Measurements from ENCODE around the gene PRKCH.
"Not testable (repeated sequence)": the region's sequence is repeated elsewhere in the genome, so short reads cannot be mapped to it uniquely, and the experiment has no call there.

The PRKCH gene

DNA sequence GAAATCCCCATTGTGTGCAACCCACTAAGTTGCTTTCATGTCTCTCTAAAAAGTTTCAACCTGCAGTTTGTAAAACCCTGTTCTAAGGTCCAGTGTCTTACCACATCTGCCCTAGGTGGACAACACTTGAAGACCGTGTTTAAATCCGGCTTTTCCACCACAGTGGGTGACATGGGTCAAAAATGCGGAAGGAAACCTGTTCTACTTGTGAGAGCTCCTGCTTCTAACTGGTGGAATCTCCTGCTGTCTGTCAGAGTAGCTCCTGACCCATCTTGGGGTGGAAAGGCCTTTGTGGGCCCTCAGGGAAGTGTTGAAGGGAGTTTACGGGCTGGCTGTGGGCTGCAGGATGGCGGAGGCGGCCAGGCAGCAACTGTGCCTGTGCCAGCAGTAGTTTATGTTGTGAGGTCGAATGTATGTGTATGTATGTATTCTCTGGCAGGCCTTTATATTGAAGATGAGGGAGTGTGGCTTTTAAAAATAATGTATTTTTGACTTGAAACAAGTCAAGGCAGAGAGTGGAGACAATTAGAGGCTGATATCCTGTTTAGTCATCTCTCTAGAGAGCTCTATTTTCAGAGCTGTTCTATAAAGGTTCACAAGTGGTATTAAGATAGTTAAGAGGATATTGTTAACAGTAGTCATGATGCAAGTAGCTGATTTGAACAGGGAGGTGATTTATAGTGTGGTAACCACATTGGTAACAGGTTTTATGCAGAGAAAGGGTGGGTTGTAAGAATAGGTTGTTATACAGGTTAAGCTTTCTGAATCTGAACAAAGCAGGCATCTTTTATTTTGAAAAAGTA, 67.0 kb downstream of the PRKCH start:
- no peak for FAIRE-seq

GRCh38 chr14:61388976-61389576, 67.7 kb downstream of the PRKCH start:
- DNase-seq (ENCODE audit: insufficient read length, low spot score) (no peak), FAIRE-seq (no peak)

More for the DNA sequence above, 67.0 kb downstream of the PRKCH start:
- no peak for DNase-seq (ENCODE audit: insufficient read length, low spot score)

DNA sequence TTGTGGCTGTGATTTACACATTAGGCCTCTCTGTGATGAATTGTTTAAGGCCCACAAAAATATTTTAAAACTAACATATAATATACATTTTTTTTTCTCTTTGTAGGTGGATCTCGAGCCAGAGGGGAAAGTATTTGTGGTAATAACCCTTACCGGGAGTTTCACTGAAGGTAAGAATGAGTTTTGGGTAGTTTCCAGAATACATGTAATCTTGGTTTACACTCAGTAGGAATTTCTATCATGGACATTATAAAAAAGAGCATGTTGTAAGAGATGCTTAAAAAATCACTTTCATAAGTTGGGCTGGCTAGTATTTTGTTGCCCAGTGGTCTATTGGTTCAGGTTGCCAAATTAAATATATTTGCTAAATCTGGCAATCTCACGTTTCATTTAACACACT, 69.7 kb downstream of the PRKCH start:
- FAIRE-seq (no peak), DNase-seq (ENCODE audit: insufficient read length, low spot score) (no peak)

DNA sequence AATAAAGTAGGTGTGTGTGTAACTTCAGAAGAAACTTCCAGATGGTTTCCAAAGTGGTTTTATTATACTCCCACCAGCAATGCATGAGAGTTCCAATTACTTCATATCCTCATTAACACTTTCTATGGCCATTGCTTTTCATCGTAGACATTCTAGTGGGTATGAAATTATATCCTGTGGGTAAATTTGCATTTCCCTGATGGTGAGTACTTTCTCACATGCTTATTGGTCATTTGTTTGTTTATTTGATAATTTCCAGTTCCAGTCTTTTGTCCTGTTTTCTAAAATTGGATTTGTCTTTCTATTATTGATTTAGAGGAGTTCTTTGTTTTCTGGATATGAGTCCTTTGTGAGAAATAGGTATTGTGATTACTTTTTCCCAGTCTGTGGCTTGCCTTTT, 70.9 kb downstream of the PRKCH start:
- DNase-seq (ENCODE audit: insufficient read length, low spot score) (no peak), FAIRE-seq (no peak)

DNA sequence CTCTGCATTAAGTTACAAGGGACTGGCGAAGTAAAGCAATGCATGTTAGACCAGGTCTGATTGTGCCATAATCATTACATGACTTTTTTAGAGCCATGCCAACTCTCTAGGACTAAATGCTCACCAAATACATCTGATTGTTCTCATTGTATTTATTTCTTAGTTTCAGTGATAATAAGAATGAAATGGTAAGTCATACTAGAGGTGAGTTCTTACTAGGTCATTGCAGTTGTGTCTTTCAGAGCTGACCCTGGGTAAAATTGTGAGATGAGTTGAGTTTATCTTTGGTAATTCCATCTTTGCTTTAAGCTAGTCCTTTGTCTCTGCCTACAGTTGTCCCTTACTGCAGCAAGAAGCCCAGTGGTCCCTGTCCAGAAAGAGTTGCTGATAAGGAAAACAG, 73.2 kb downstream of the PRKCH start:
- DNase-seq (ENCODE audit: insufficient read length, low spot score) = no peak
- FAIRE-seq = no peak

GRCh38 chr14:61395115-61395725, 73.8 kb downstream of the PRKCH start:
- DNase-seq (ENCODE audit: insufficient read length, low spot score) = no peak
- FAIRE-seq = no peak

GRCh38 chr14:61396279-61396678, 74.9 kb downstream of the PRKCH start:
- DNase-seq (ENCODE audit: insufficient read length, low spot score) (no peak), FAIRE-seq (no peak)

DNA sequence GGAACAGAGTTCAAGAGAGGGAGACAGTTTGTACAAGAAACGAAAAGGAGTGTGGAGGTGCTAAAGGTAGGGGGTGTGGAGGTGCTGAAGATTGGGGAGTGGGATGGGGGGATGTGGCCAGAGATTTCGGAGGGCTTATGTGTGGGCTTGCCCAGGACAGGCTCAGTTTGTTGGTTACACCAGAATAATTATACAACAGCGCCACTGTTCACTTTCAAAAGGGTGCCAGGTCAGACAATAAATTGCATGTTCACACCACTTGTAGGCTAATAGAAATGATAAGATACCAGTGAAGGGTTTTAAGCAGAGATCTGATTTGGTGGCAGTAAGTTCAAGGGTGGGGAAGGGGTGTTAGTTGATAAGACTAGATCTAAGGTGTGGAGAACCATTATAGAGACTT, 75.3 kb downstream of the PRKCH start:
- no peak for DNase-seq (ENCODE audit: insufficient read length, low spot score)
- FAIRE-seq = no peak

GRCh38 chr14:61397615-61398014, 76.2 kb downstream of the PRKCH start:
- FAIRE-seq = no peak
- no peak for DNase-seq (ENCODE audit: insufficient read length, low spot score)

- DNase-seq (ENCODE audit: insufficient read length, low spot score) (no peak), FAIRE-seq (no peak)
Observed at GRCh38 chr14:61398221-61398620, 76.8 kb downstream of the PRKCH start.

GRCh38 chr14:61399365-61399764, 78.0 kb downstream of the PRKCH start:
- DNase-seq (ENCODE audit: insufficient read length, low spot score) = no peak
- no peak for FAIRE-seq

- no peak for DNase-seq (ENCODE audit: insufficient read length, low spot score)
- no peak for FAIRE-seq
Observed at GRCh38 chr14:61401461-61401860, 80.1 kb downstream of the PRKCH start.

DNA sequence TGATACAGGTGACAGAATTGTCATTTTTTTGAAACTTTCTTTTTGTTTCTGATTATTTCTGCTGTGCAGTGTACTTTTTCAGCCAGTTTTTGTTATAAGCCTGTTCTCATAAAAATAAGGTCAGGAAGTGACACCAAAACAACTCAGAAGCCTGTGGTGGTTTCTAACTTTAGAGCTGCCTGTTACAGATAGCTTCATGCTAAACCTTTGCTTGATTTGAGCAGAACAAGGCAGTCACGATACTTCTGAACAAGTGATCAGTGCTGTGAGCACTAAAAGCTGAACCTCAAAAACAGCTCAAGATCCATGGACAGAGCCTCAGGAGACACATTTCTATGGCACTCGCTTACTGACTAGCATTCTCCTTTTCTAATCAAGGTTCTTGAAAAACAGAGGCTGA, 82.0 kb downstream of the PRKCH start:
- FAIRE-seq (no peak), DNase-seq (ENCODE audit: insufficient read length, low spot score) (no peak)

GRCh38 chr14:61404637-61405036, 83.3 kb downstream of the PRKCH start:
- FAIRE-seq = no peak

GRCh38 chr14:61406198-61406597, 84.8 kb downstream of the PRKCH start:
- DNase-seq (ENCODE audit: insufficient read length, low spot score) (no peak), FAIRE-seq (no peak)

More at GRCh38 chr14:61404637-61405036, 83.3 kb downstream of the PRKCH start:
- no peak for DNase-seq (ENCODE audit: insufficient read length, low spot score)

DNA sequence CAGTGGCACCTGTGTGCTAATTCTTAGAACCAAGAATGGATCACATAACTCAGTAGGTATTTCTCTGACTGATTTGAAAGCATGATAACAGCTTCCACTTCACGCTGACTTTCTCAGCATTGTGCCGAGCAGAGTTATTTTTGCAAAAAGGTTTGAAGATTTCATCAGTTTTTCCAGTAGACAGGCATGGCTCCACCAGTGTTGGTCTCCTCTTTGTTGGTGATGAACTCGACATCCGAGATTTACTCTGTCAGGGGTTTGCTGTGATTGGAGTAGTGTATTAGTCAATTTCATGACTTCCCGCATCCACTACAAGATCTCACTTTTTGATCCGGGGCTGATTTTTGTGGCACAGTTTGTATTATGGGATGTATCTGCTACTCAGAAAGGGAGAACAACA, 85.3 kb downstream of the PRKCH start:
- no peak for DNase-seq (ENCODE audit: insufficient read length, low spot score)
- no peak for FAIRE-seq

DNA sequence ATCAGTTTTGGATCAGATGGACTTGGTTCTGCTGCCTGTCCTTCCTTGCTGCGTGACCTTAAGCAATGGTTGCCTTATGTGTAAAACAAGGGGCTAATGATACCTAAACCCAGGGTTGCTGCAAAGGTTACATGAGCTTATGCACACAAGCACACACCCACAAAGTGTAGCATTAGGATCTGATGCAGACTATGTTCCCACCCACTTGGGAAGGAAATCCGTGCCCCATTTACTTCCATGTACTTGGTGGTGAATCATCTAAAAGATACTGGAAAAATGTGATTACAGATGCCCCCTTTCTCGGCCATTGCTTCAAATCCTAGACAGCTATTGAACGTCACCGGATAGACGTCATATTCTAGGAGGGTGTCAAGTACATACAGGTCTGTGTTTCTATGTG, 87.1 kb downstream of the PRKCH start:
- DNase-seq (ENCODE audit: insufficient read length, low spot score) (no peak), FAIRE-seq (no peak)

- FAIRE-seq (no peak), DNase-seq (ENCODE audit: insufficient read length, low spot score) (no peak)
Observed at GRCh38 chr14:61409782-61410181, 88.4 kb downstream of the PRKCH start.

- DNase-seq (ENCODE audit: insufficient read length, low spot score); FAIRE-seq: not testable (repeated sequence)
Observed at GRCh38 chr14:61415934-61416333, 94.6 kb downstream of the PRKCH start.

GRCh38 chr14:61416591-61416990, 95.2 kb downstream of the PRKCH start:
- FAIRE-seq = no peak

GRCh38 chr14:61417141-61417540, 95.8 kb downstream of the PRKCH start:
- DNase-seq (ENCODE audit: insufficient read length, low spot score) = no peak
- FAIRE-seq = no peak

More at GRCh38 chr14:61416591-61416990, 95.2 kb downstream of the PRKCH start:
- DNase-seq (ENCODE audit: insufficient read length, low spot score) = no peak

- FAIRE-seq = no peak
- no peak for DNase-seq (ENCODE audit: insufficient read length, low spot score)
Observed at GRCh38 chr14:61417883-61418455, 96.6 kb downstream of the PRKCH start.
